Testis (tissue), 2 donors: ENCODE measurements around the gene TECPR2.

Source experiments
- POLR2A ChIP-seq: fragments of 450-650 bp; IDR thresholded peaks from one replicate; pipeline ENCODE4 v1.6.1; 2017; ENCODE audit warnings: antibody characterized with exemption, mild to moderate bottlenecking, moderate library complexity
- TF ChIP-seq, protein P1 (sequence below), 3 experiments: fragments of 450-650 bp in 2 of 3; fragments of 200-600 bp in 1 of 3; sonication (generic) in 1 of 3; IDR thresholded peaks; one replicate each; pipeline ENCODE4 v1.5.1; 2016 to 2019; ENCODE audit warnings: antibody characterized with exemption in 3 of 3, mild to moderate bottlenecking in 2 of 3, moderate library complexity in 1 of 3

- TF ChIP-seq, protein P1, sequence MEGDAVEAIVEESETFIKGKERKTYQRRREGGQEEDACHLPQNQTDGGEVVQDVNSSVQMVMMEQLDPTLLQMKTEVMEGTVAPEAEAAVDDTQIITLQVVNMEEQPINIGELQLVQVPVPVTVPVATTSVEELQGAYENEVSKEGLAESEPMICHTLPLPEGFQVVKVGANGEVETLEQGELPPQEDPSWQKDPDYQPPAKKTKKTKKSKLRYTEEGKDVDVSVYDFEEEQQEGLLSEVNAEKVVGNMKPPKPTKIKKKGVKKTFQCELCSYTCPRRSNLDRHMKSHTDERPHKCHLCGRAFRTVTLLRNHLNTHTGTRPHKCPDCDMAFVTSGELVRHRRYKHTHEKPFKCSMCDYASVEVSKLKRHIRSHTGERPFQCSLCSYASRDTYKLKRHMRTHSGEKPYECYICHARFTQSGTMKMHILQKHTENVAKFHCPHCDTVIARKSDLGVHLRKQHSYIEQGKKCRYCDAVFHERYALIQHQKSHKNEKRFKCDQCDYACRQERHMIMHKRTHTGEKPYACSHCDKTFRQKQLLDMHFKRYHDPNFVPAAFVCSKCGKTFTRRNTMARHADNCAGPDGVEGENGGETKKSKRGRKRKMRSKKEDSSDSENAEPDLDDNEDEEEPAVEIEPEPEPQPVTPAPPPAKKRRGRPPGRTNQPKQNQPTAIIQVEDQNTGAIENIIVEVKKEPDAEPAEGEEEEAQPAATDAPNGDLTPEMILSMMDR (IDR thresholded peaks at IDR 0.05): no peak
- TF ChIP-seq POLR2A: no peak
These were observed 61.8 kb downstream of the TECPR2 start for GRCh38 chr14:102424520-102424919.
